ENCODE measurements around the gene MIS18A.

GRCh38 chr21:32311621-32312020 is 32.8 kb upstream of the MIS18A start:
- TF ChIP-seq, protein P1, sequence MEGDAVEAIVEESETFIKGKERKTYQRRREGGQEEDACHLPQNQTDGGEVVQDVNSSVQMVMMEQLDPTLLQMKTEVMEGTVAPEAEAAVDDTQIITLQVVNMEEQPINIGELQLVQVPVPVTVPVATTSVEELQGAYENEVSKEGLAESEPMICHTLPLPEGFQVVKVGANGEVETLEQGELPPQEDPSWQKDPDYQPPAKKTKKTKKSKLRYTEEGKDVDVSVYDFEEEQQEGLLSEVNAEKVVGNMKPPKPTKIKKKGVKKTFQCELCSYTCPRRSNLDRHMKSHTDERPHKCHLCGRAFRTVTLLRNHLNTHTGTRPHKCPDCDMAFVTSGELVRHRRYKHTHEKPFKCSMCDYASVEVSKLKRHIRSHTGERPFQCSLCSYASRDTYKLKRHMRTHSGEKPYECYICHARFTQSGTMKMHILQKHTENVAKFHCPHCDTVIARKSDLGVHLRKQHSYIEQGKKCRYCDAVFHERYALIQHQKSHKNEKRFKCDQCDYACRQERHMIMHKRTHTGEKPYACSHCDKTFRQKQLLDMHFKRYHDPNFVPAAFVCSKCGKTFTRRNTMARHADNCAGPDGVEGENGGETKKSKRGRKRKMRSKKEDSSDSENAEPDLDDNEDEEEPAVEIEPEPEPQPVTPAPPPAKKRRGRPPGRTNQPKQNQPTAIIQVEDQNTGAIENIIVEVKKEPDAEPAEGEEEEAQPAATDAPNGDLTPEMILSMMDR (IDR thresholded peaks at IDR 0.05) = no peak
- TF ChIP-seq POLR2A (IDR thresholded peaks at IDR 0.05) = no peak
